Mucosa of descending colon (tissue), 3 donors: ENCODE results near the gene PRAMEF12. TPM values are rescaled to one million over a fixed set of nuclear protein-coding genes. Genes with fewer than 3 reads are reported as not detected.

ENCODE experiments used
- ATAC-seq: fragments of 200-7000 bp; cut with Tn5 transposase; one replicate; pipeline ENCODE4 v1.9.1; 2020; ENCODE audit warnings: mild to moderate bottlenecking, moderate library complexity
- DNase-seq, 3 donors: peaks; one replicate each; pipeline ENCODE4 v3.0.0-alpha.2; 2020
- H3K36me3 ChIP-seq: fragments of 200-600 bp; one replicate; pipeline ENCODE4 v1.8.0; 2021; ENCODE audit warnings: low read depth, mild to moderate bottlenecking
- H3K4me1 ChIP-seq: fragments of 200-600 bp; one replicate; pipeline ENCODE4 v1.8.0; 2021; ENCODE audit warnings: low read depth, mild to moderate bottlenecking
- H3K4me3 ChIP-seq: fragments of 200-600 bp; one replicate; pipeline ENCODE4 v1.8.0; 2021; ENCODE audit warnings: mild to moderate bottlenecking
- H3K9me3 ChIP-seq: fragments of 200-600 bp; one replicate; pipeline ENCODE4 v1.8.0; 2021; ENCODE audit warnings: mild to moderate bottlenecking
- intact Hi-C, 2 donors: fragments of 100-400 bp; cut with DNase I in 1 of 2; cut with micrococcal nuclease in 1 of 2; formaldehyde crosslinking; loops; one replicate each; pipeline versions ENCODE4 v1.11.0 to v1.11.1; 2022; cut with DNase I, micrococcal nuclease
- total RNA-seq, 3 donors: library from RNA; stranded (reverse); fragmentation: NEBNext Ultra II Directional in 2 of 3; extraction: Animal tissue kit (Norgen Biotek cat#: 25700) in 2 of 3; gene quantifications; one replicate each; pipeline versions ENCODE4 v1.2.1 to v1.2.4, GENCODE V29; 2021 to 2023
- TF ChIP-seq, protein P1 (sequence below): fragments of 200-600 bp; IDR thresholded peaks from one replicate; pipeline ENCODE4 v1.8.0; 2022; ENCODE audit warnings: antibody characterized with exemption, mild to moderate bottlenecking
- donor health status: DM: no; HTN: no; CAD: no; lungs with moderate emphysema.
- donor health status: DM: no; HTN: no; CAD: no.
- donor health status: DM: no; HTN: yes; CAD: no.

PRAMEF12 gene
- total RNA-seq, 3 donors from 2014 or later: not detected

DNA sequence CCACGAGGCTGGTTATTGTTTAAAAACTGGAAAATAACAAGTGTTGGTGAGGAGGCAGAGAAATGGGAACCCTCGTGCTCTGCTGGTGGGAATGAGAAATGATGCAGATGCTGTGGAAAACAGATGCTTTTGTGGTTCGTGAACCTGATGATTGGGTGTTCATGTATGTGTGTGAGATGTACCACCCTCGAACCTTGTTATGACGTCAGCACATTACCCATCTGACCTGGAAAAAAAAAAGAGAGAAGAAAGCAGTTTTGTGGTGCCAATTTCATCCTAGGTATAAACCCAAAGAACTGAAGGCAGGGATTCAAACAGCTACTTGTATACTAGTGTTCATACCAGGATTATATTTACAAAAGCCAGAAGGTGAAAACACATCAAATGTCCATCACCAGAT, 33.9 kb upstream of the PRAMEF12 start:
- Histone ChIP-seq H3K4me3 (no peak overlapping the region), H3K9me3 (no peaks in the 10 kb centered on the region), H3K4me1 (no peaks in the 10 kb centered on the region), H3K36me3 (no peaks in the 10 kb centered on the region)
- TF ChIP-seq, protein P1, sequence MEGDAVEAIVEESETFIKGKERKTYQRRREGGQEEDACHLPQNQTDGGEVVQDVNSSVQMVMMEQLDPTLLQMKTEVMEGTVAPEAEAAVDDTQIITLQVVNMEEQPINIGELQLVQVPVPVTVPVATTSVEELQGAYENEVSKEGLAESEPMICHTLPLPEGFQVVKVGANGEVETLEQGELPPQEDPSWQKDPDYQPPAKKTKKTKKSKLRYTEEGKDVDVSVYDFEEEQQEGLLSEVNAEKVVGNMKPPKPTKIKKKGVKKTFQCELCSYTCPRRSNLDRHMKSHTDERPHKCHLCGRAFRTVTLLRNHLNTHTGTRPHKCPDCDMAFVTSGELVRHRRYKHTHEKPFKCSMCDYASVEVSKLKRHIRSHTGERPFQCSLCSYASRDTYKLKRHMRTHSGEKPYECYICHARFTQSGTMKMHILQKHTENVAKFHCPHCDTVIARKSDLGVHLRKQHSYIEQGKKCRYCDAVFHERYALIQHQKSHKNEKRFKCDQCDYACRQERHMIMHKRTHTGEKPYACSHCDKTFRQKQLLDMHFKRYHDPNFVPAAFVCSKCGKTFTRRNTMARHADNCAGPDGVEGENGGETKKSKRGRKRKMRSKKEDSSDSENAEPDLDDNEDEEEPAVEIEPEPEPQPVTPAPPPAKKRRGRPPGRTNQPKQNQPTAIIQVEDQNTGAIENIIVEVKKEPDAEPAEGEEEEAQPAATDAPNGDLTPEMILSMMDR: no peak
- DNase-seq (no peak), ATAC-seq (no peak)
- intact Hi-C loops: no loop called here

DNA sequence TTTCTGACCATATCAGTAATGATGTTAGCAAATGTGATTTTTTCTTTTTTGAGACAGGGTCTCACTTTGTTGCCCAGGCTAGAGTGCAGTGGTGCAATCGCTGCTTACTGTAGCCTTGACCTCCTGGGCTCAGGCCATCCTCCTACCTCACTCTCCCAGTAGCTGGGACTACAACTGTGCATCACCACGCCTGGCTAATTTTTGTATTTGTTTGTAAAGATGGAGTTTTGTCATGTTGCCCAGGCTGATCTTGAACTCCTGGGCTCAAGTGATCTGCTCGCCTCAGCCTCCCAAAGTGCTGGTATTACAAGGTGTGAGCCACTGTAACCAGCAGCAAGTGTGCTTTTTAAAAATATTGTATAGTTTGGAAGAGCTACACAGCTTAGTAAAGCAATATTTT, 31.6 kb upstream of the PRAMEF12 start:
- no peaks in the 10 kb centered on the region for H3K9me3 ChIP-seq
- intact Hi-C loops: no loop called here
- no peaks in the 10 kb centered on the region for H3K4me1 ChIP-seq

DNA sequence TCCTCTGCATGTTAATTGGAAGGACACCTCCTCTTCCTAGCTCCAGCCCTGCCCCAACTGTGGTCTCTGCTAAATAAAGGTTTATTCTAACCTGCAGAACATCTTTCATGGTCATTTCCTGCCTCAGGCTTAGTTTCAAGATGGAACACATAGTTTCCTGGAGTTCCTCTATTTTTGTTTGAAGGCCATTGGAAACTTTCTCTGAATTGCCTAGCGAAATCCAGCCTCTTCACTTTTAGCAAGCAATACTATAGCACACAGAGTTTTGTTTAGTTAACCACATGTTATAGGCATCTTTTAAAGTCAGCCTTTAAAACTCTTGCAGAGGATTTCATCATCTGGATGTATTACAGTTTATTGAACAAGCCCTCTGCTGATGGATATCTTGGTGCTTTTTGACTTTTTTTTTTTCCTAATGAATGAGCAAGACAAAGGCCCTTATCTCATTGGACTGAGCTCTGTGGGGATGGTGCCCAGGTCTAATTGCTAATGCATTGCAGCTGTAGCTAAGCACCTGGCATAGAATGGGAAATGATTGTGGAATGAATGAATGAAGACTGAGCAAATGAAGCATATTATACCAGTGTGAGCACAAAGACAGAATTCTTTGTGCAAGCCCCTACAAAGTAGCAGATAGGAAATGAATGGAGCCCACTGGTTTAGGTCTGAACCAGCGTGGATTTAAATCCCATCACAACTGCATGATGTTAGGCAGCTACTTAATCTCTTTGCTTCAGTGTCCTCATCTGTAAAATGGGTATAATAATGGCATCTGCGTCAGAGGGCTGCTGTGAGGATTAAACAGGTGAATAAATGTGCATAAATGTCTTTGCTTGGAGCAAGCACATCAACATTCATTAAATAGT, 28.2 kb upstream of the PRAMEF12 start:
- Histone ChIP-seq H3K4me1 (no peaks in the 10 kb centered on the region), H3K4me3 (no peak overlapping the region), H3K9me3 (peaks cover 18% of the 10 kb centered on the region), H3K36me3 (no peaks in the 10 kb centered on the region)
- DNase-seq (no peak), ATAC-seq (no peak)
- intact Hi-C loops: no loop called here
- TF ChIP-seq, protein P1: no peak

More for the DNA sequence above, 31.6 kb upstream of the PRAMEF12 start:
- DNase-seq (no peak), ATAC-seq (no peak)
- TF ChIP-seq, protein P1: no peak
- Histone ChIP-seq H3K36me3 (no peaks in the 10 kb centered on the region), H3K4me3 (no peak overlapping the region)

DNA sequence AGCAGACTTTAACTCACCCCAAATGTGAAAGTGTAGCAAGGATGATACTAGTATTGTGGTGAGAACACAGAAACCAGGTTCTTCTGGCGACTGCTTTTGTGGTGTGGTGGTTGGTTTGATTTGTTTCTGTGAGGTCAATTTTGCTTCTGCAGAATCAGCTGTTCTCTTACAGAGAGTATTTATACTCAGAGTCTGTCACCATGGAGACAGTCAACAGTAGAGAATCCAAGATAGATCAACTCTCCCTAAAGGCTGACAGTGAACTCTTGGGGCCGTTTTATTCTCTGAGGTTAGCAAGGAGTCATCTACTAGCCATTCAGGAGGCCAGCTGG, 27.6 kb upstream of the PRAMEF12 start, which contains the start of gene CFAP107:
Gene CFAP107, plus strand, starts transcription at position 209 of the 332 bp plus-strand sequence. CDS start 231 bp downstream, outside the sequence.
- DNase-seq (no peak), ATAC-seq (no peak)
- intact Hi-C loops: no loop called here
- Histone ChIP-seq H3K9me3 (peaks cover 18% of the 10 kb centered on the region), H3K4me3 (no peak within 1 kb of the TSS), H3K4me1 (no peaks in the 10 kb centered on the region), H3K36me3 (no peaks in the 10 kb centered on the region)
- TF ChIP-seq, protein P1: no peak

DNA sequence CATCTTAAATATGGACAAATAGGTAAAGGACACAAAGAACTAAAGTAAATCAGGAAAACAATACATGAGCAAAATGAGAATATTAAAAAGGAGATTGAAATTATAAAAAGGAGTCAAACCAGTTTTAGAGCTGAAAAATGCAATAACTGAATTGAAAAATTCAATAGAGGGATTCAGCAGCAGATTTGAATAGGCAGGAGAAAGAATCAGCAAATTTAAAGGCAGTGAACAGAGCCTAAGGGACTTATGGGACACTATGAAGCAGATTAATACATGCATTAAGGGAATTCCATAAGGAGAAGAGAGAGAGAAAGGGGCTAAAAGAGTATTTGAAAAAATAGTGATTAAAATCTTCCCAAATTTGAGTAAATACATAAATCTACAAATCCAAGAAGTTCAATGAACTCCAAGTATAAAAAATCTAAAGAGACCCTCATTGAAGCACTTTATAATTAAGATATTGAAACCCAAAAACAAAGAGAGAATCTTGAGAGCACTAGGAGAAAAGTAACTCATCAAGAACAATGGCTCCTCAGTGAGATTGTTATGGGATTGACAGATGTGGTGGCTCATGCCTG, 24.7 kb upstream of the PRAMEF12 start:
- intact Hi-C loops: no loop called here
- ATAC-seq (no peak), DNase-seq (no peak)
- Histone ChIP-seq H3K4me1 (no peaks in the 10 kb centered on the region), H3K36me3 (no peaks in the 10 kb centered on the region), H3K9me3 (peaks cover 18% of the 10 kb centered on the region), H3K4me3 (no peak overlapping the region)
- TF ChIP-seq, protein P1: no peak
